ENCODE data around the gene SYT6. TPM values are rescaled to one million over a fixed set of nuclear protein-coding genes. Genes with fewer than 3 reads are reported as not detected.
A peak's percentile ranks its signal among the peaks of the same experiment; 100 is the strongest.

The SYT6 gene
- total RNA-seq, 2 experiments from 2014 or later = not detected

DNA sequence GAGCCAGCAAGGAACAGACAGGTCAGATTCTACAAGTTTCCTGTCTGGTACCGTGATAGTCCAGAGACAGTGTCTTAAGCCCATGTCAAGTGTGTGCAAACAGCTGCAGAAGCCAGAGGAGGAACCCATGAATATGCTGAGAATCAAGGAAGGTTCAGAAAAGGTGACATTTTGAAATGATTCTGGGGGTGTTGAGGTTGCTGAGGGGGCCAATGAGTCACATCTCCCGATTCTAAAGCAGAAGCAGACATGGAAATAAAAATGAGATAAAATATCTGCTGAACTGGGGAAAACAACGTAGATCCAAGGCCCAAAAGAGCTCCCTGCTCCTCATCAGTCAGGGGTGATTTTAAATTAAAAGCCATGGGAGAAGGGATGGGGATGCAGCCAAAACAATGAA lies 15.8 kb upstream of the SYT6 start:
- ATAC-seq (ENCODE audit: low read depth) = no peak
- Mint-ChIP-seq H3K4me1 (no peaks in the 10 kb centered on the region), H3K27ac (no peak overlapping the region), H3K27me3 (peaks cover 7% of the 10 kb centered on the region), H3K36me3 (no peaks in the 10 kb centered on the region), H3K4me3 (no peak overlapping the region), H3K9me3 (no peaks in the 10 kb centered on the region)
- POLR2A ChIA-PET = no interaction called here
- no peak for DNase-seq

DNA sequence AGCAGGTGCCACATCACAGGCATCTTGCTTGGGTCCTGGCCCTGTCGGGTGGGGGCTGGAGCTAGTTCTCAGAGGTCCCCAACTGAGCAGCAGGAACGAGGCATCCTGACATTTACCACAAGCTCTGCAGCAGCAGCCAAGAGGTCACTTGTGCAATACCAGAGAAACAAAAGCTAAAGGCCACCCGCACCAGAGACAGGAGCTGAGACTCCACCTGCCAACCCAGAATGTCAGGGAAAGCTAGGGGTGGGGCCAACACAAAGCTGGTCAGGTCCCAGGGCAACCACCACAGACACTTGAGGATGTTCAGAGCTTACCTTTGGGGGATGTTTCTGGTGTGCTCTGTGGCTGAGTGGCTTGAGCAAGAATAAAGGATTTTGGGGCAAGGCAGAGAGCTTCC lies 13.6 kb upstream of the SYT6 start:
- POLR2A ChIA-PET = no interaction called here
- Mint-ChIP-seq H3K27ac (no peak overlapping the region), H3K9me3 (no peaks in the 10 kb centered on the region), H3K36me3 (no peaks in the 10 kb centered on the region), H3K4me1 (no peaks in the 10 kb centered on the region), H3K27me3 (peaks cover 15% of the 10 kb centered on the region), H3K4me3 (no peak overlapping the region)
- no peak for ATAC-seq (ENCODE audit: low read depth)
- no peak for DNase-seq

- DNase-seq (no peak), ATAC-seq (ENCODE audit: low read depth) (no peak)
- no peaks in the 10 kb centered on the region for H3K36me3 Mint-ChIP-seq
- H3K4me1 Mint-ChIP-seq = no peaks in the 10 kb centered on the region
- peaks cover 23% of the 10 kb centered on the region for H3K27me3 Mint-ChIP-seq
- H3K27ac Mint-ChIP-seq = no peak overlapping the region
- POLR2A ChIA-PET = no interaction called here
- H3K9me3 Mint-ChIP-seq = no peaks in the 10 kb centered on the region
- H3K4me3 Mint-ChIP-seq = no peak overlapping the region
Measured at GRCh38 chr1:114164840-114165543, 11.3 kb upstream of the SYT6 start.

- POLR2A ChIA-PET = no interaction called here
- H3K27ac Mint-ChIP-seq = no peak overlapping the region
- H3K9me3 Mint-ChIP-seq = no peaks in the 10 kb centered on the region
- no peak for DNase-seq
- no peaks in the 10 kb centered on the region for H3K36me3 Mint-ChIP-seq
- no peak overlapping the region for H3K4me3 Mint-ChIP-seq
- no peak for ATAC-seq (ENCODE audit: low read depth)
- no peaks in the 10 kb centered on the region for H3K4me1 Mint-ChIP-seq
- peaks cover 39% of the 10 kb centered on the region for H3K27me3 Mint-ChIP-seq
Measured at GRCh38 chr1:114159941-114160340, 6.3 kb upstream of the SYT6 start.

- no peak for ATAC-seq (ENCODE audit: low read depth)
Measured at GRCh38 chr1:114157275-114157660, 3.6 kb upstream of the SYT6 start.

GRCh38 chr1:114156538-114157274 lies 3.0 kb upstream of the SYT6 start:
- Mint-ChIP-seq H3K4me1 (peaks cover 5% of the 10 kb centered on the region), H3K4me3 (no peak overlapping the region), H3K27me3 (peaks cover 56% of the 10 kb centered on the region), H3K9me3 (no peaks in the 10 kb centered on the region), H3K36me3 (no peaks in the 10 kb centered on the region), H3K27ac (no peak overlapping the region)
- DNase-seq (no peak), ATAC-seq (ENCODE audit: low read depth) (no peak)
- POLR2A ChIA-PET = no interaction called here

More at GRCh38 chr1:114157275-114157660, 3.6 kb upstream of the SYT6 start:
- Mint-ChIP-seq H3K9me3 (no peaks in the 10 kb centered on the region), H3K36me3 (no peaks in the 10 kb centered on the region), H3K27ac (no peak overlapping the region), H3K4me1 (peaks cover 5% of the 10 kb centered on the region), H3K4me3 (no peak overlapping the region), H3K27me3 (peaks cover 51% of the 10 kb centered on the region)
- POLR2A ChIA-PET = no interaction called here
- no peak for DNase-seq

DNA sequence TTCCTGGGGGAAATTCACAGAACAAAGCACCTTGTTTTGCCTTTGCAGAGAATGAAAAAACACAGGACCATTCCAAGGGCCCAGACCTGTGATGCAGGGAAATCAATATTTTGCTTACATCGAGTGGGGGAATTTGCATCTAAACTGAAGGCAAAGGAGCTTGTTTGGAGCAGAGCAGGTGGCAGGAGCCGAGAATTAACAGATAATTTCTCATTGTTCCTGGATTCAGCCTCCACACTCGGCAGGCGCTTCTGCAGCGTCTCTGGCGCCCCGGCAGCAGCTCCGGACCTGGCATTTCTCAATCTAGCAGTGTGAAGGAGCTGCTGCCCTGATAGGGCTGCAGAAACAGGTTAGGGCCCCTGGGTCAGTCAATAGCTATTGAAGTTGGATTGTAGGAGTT lies 2.0 kb upstream of the SYT6 start:
- Mint-ChIP-seq H3K27me3 (peaks cover 59% of the 10 kb centered on the region), H3K9me3 (no peaks in the 10 kb centered on the region), H3K4me3 (no peak overlapping the region), H3K27ac (no peak overlapping the region), H3K4me1 (peaks cover 5% of the 10 kb centered on the region), H3K36me3 (no peaks in the 10 kb centered on the region)
- no peak for DNase-seq
- POLR2A ChIA-PET = no interaction called here
- ATAC-seq (ENCODE audit: low read depth) = no peak

DNA sequence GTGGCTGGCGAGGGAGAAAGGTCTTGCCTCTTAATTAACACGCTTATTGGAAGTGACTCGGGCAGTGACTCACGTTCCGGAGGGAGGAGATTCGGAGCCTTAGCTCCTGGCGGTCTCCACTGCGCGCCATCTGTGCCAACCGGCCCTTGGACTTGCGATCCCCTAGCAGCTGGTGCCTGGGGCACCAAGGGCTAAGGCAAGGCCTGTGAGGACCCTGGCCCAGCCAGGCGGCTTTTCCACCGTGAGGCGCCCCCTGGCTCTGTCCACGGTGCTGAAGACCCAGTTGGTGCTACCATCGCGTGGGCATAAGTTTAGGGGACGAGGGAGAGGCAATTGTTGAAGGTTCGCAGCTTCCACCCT lies 1.3 kb upstream of the SYT6 start:
- no peak for ATAC-seq (ENCODE audit: low read depth)
- POLR2A ChIA-PET = no interaction called here
- Mint-ChIP-seq H3K27me3 (peaks cover 61% of the 10 kb centered on the region), H3K36me3 (no peaks in the 10 kb centered on the region), H3K9me3 (no peaks in the 10 kb centered on the region), H3K27ac (no peak overlapping the region), H3K4me3 (no peak overlapping the region), H3K4me1 (peaks cover 5% of the 10 kb centered on the region)
- peak; percentile 42 for DNase-seq

- Mint-ChIP-seq H3K36me3 (no peaks in the 10 kb centered on the region), H3K27ac (no peak overlapping the region), H3K27me3 (peaks cover 66% of the 10 kb centered on the region), H3K4me1 (peaks cover 5% of the 10 kb centered on the region), H3K4me3 (peak overlapping the region; percentile 33), H3K9me3 (no peaks in the 10 kb centered on the region)
- POLR2A ChIA-PET = no interaction called here
- DNase-seq (peak; percentile 38), ATAC-seq (ENCODE audit: low read depth) (no peak)
Measured at GRCh38 chr1:114154146-114154962, 685 bp upstream of the SYT6 start.

- H3K36me3 Mint-ChIP-seq = no peaks in the 10 kb centered on the region
- peaks cover 78% of the 10 kb centered on the region for H3K27me3 Mint-ChIP-seq
- no peak overlapping the region for H3K27ac Mint-ChIP-seq
- H3K4me3 Mint-ChIP-seq = peak overlapping the region; percentile 23
- no peak for ATAC-seq (ENCODE audit: low read depth)
- H3K9me3 Mint-ChIP-seq = no peaks in the 10 kb centered on the region
- DNase-seq = peak; percentile 47
- peaks cover 5% of the 10 kb centered on the region for H3K4me1 Mint-ChIP-seq
- POLR2A ChIA-PET = no interaction called here
Measured at GRCh38 chr1:114152508-114153260, 985 bp downstream of the SYT6 start.

- Mint-ChIP-seq H3K36me3 (no peaks in the 10 kb centered on the region), H3K9me3 (no peaks in the 10 kb centered on the region), H3K27me3 (peaks cover 73% of the 10 kb centered on the region), H3K4me3 (no peak overlapping the region), H3K4me1 (peaks cover 5% of the 10 kb centered on the region), H3K27ac (no peak overlapping the region)
- DNase-seq = no peak
- POLR2A ChIA-PET = no interaction called here
- no peak for ATAC-seq (ENCODE audit: low read depth)
Measured at GRCh38 chr1:114152089-114152507, 1.6 kb downstream of the SYT6 start.

DNA sequence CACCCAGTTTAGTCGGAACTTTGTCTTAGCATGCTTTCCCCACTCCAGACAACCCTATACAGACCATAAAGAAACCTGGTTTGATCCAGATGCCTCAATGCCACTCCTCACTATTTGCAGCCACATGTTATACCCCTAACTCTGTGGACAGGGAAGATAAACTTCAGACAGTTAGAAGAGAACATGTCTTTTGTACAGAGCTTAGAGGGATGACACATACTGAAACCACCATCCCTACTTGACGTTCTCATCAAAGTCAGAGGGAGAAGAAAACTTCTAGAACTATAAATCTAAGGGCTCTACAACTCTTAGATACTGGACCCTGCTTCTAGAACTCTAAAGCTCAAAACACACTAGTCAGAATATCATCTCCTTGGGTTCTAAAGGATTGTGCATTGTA lies 3.7 kb downstream of the SYT6 start:
- no peak for ATAC-seq (ENCODE audit: low read depth)

GRCh38 chr1:114149211-114149610 lies 4.5 kb downstream of the SYT6 start:
- Mint-ChIP-seq H3K4me1 (peaks cover 3% of the 10 kb centered on the region), H3K9me3 (no peaks in the 10 kb centered on the region), H3K4me3 (no peak overlapping the region), H3K27ac (no peak overlapping the region), H3K36me3 (no peaks in the 10 kb centered on the region), H3K27me3 (peaks cover 56% of the 10 kb centered on the region)
- no peak for DNase-seq
- no peak for ATAC-seq (ENCODE audit: low read depth)
- POLR2A ChIA-PET = no interaction called here

More for the DNA sequence above, 3.7 kb downstream of the SYT6 start:
- Mint-ChIP-seq H3K27ac (no peak overlapping the region), H3K4me1 (peaks cover 5% of the 10 kb centered on the region), H3K27me3 (peaks cover 61% of the 10 kb centered on the region), H3K4me3 (no peak overlapping the region), H3K36me3 (no peaks in the 10 kb centered on the region), H3K9me3 (no peaks in the 10 kb centered on the region)
- no peak for DNase-seq
- POLR2A ChIA-PET = no interaction called here
